Liver (tissue), 9 donors: ENCODE measurements around the gene RPL29. TPM values are rescaled to one million over a fixed set of nuclear protein-coding genes. Genes with fewer than 3 reads are reported as not detected.
A peak's percentile ranks its signal among the peaks of the same experiment; 100 is the strongest.

ENCODE experiments used
- DNase-seq: peaks from one replicate; pipeline ENCODE4 v3.0.0-alpha.2; 2017; ENCODE audit warnings: low spot score
- H3K27ac ChIP-seq, 2 donors: one replicate each; pipeline ENCODE4 v1.7.0; 2013; ENCODE audit warnings: inconsistent platforms in 2 of 2, low read length in 2 of 2, control low read depth in 1 of 2, low read depth in 1 of 2, mild to moderate bottlenecking in 1 of 2
- H3K27me3 ChIP-seq, 4 donors: one replicate each; pipeline versions ENCODE4 v1.6.1 to v1.7.0; 2013; ENCODE audit warnings: low read length in 3 of 4, inconsistent platforms in 1 of 4, mild to moderate bottlenecking in 1 of 4, moderate library complexity in 1 of 4; ENCODE audit not compliant: control insufficient read depth in 4 of 4, insufficient read depth in 4 of 4
- H3K36me3 ChIP-seq, 4 donors: one replicate each; pipeline versions ENCODE4 v1.6.1 to v1.7.0; 2013; ENCODE audit warnings: low read length in 3 of 4, mild to moderate bottlenecking in 3 of 4, low read depth in 1 of 4, moderate library complexity in 1 of 4; ENCODE audit not compliant: control insufficient read depth in 4 of 4, insufficient read depth in 3 of 4
- H3K4me1 ChIP-seq, 4 donors: one replicate each; pipeline versions ENCODE4 v1.6.1 to v1.7.0; 2013; ENCODE audit warnings: low read length in 3 of 4, mild to moderate bottlenecking in 3 of 4, moderate library complexity in 1 of 4; ENCODE audit not compliant: control insufficient read depth in 4 of 4, insufficient read depth in 4 of 4
- H3K4me3 ChIP-seq, 3 donors: one replicate each; pipeline versions ENCODE4 v1.6.1 to v1.7.0; 2013; ENCODE audit warnings: low read length in 3 of 3, control low read depth in 1 of 3, low read depth in 1 of 3, mild to moderate bottlenecking in 1 of 3
- H3K9ac ChIP-seq, 2 donors: one replicate each; pipeline ENCODE4 v1.7.0; 2013; ENCODE audit warnings: low read length in 2 of 2, mild to moderate bottlenecking in 2 of 2, moderate library complexity in 2 of 2, control low read depth in 1 of 2, low read depth in 1 of 2
- H3K9me3 ChIP-seq, 4 donors: one replicate each; pipeline versions ENCODE4 v1.6.1 to v1.7.0; 2013; ENCODE audit warnings: low read length in 3 of 4; ENCODE audit not compliant: control insufficient read depth in 4 of 4
- EGR1 ChIP-seq, 2 donors: IDR thresholded peaks; 2 replicates each; pipeline ENCODE4 v1.6.1; 2016 to 2018; ENCODE audit warnings: antibody characterized with exemption in 2 of 2, low read depth in 2 of 2
- FOXA1 ChIP-seq: IDR thresholded peaks from 2 replicates; pipeline ENCODE4 v1.6.1; 2016; ENCODE audit warnings: antibody characterized with exemption
- FOXA2 ChIP-seq: IDR thresholded peaks from 2 replicates; pipeline ENCODE4 v1.6.1; 2016; ENCODE audit warnings: antibody characterized with exemption
- GABPA ChIP-seq, 2 donors: IDR thresholded peaks in 1 of 2; conservative IDR thresholded peaks in 1 of 2; 2 replicates each; pipeline ENCODE4 v1.6.1; 2016; ENCODE audit warnings: antibody characterized with exemption in 2 of 2, mild to moderate bottlenecking in 1 of 2, moderate library complexity in 1 of 2
- HNF4G ChIP-seq: IDR thresholded peaks from 2 replicates; pipeline ENCODE4 v1.6.1; 2016; ENCODE audit warnings: antibody characterized with exemption
- NR2F2 ChIP-seq: IDR thresholded peaks from 2 replicates; pipeline ENCODE4 v1.6.1; 2016; ENCODE audit warnings: antibody characterized with exemption
- RAD21 ChIP-seq, 2 donors: IDR thresholded peaks; 2 replicates each; pipeline ENCODE4 v1.6.1; 2016; ENCODE audit warnings: antibody characterized with exemption in 2 of 2, mild to moderate bottlenecking in 2 of 2
- SP1 ChIP-seq: IDR thresholded peaks from 2 replicates; pipeline ENCODE4 v1.6.1; 2018; ENCODE audit warnings: antibody characterized with exemption, mild to moderate bottlenecking
- TAF1 ChIP-seq: conservative IDR thresholded peaks from 2 replicates; pipeline ENCODE4 v1.6.1; 2016; ENCODE audit warnings: antibody characterized with exemption, mild to moderate bottlenecking
- YY1 ChIP-seq: IDR thresholded peaks from 2 replicates; pipeline ENCODE4 v1.6.1; 2016; ENCODE audit warnings: antibody characterized with exemption, mild to moderate bottlenecking
- WGBS: extraction: QIAGEN DNeasy Blood & Tissue Kit; methylation state at CpG from one replicate; pipeline ENCODE4 v1.1.7; 2013; 5-methylcytosine and 5-hydroxymethylcytosine counted together
- polyA plus RNA-seq, 2 donors: library from polyadenylated mRNA; stranded (reverse) in 1 of 2; unstranded in 1 of 2; fragments of 200-250 nt in 1 of 2; fragments of >200 nt in 1 of 2; fragmentation: Nextera tagmentation in 1 of 2; extraction: Ambion mirVana in 1 of 2; gene quantifications; one replicate each; pipeline versions ENCODE4 v1.2.1 to v1.2.3, GENCODE V29; 2013 to 2015
- total RNA-seq, 2 donors: library from RNA; depleted of rRNA; stranded (reverse); fragments of >200 nt; gene quantifications; one replicate each; pipeline ENCODE4 v1.2.3, GENCODE V29; 2014
- TF ChIP-seq, protein P1 (sequence below): IDR thresholded peaks from 2 replicates; pipeline ENCODE4 v1.6.1; 2016; ENCODE audit warnings: antibody characterized with exemption
- TF ChIP-seq, protein P2 (sequence below): IDR thresholded peaks from 2 replicates; pipeline ENCODE4 v1.6.1; 2016; ENCODE audit warnings: antibody characterized with exemption
- TF ChIP-seq, protein P3 (sequence below): fragments of 150-350 bp; IDR thresholded peaks from 2 replicates; pipeline ENCODE4 v1.5.1; 2017; ENCODE audit warnings: improper control_type of control experiment, low read depth, low read length; ENCODE audit not compliant: missing input control
- TF ChIP-seq, protein P4 (sequence below): IDR thresholded peaks from 2 replicates; pipeline ENCODE4 v1.6.1; 2016; ENCODE audit warnings: antibody characterized with exemption
- TF ChIP-seq, protein P5 (sequence below): IDR thresholded peaks from 2 replicates; pipeline ENCODE4 v1.6.1; 2016; ENCODE audit warnings: antibody characterized with exemption, mild to moderate bottlenecking
- donor health status: healthy.
- donor health status: healthy.
- donor health status: healthy.
- donor health status: healthy.
- donor health status: healthy.

RPL29 gene
- total and polyA plus RNA-seq, 4 donors, result 292 to 789 (median 388) TPM

DNA sequence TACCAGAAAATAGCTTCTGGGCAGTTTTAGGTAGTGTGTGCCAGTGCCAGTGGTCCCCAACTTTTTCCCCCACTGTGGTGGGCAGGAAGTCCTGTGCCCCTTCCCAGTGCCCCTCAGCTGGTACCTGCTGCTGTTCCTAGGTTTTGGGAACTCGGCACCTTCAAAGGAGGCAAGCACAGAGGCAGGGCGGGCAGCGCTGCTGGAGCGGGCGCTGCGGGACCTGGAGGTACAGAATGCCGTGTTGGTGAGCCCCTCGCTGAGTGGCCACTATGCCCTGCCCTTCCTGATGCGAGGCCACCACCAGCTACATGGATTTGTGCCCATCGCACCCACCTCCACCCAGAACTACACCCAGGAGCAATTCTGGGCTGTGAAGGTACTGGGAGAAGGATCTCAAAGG, 15.4 kb downstream of the RPL29 start:
- Histone ChIP-seq H3K27me3 (no peaks in the 10 kb centered on the region), H3K4me1 (peaks cover 10 to 49% (median 30%) of the 10 kb centered on the region in 4 donors), H3K9ac (no peak overlapping the region), H3K9me3 (no peaks in the 10 kb centered on the region), H3K27ac (peak overlapping the region in 1 of 2 donors; percentile 25), H3K4me3 (no peak overlapping the region), H3K36me3 (no peaks in the 10 kb centered on the region)
- 97% methylated on average over 10 of the region's 10 CpGs for WGBS
- no peak for TF ChIP-seq FOXA1
- no peak for TF ChIP-seq GABPA (IDR thresholded peaks at IDR 0.05 in 1 of 2, conservative IDR thresholded peaks at IDR 0.05 in 1 of 2)
- TF ChIP-seq FOXA2, result no peak
- TF ChIP-seq SP1, result no peak
- TF ChIP-seq, protein P1, sequence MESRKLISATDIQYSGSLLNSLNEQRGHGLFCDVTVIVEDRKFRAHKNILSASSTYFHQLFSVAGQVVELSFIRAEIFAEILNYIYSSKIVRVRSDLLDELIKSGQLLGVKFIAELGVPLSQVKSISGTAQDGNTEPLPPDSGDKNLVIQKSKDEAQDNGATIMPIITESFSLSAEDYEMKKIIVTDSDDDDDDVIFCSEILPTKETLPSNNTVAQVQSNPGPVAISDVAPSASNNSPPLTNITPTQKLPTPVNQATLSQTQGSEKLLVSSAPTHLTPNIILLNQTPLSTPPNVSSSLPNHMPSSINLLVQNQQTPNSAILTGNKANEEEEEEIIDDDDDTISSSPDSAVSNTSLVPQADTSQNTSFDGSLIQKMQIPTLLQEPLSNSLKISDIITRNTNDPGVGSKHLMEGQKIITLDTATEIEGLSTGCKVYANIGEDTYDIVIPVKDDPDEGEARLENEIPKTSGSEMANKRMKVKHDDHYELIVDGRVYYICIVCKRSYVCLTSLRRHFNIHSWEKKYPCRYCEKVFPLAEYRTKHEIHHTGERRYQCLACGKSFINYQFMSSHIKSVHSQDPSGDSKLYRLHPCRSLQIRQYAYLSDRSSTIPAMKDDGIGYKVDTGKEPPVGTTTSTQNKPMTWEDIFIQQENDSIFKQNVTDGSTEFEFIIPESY, result no peak
- TF ChIP-seq, protein P2, sequence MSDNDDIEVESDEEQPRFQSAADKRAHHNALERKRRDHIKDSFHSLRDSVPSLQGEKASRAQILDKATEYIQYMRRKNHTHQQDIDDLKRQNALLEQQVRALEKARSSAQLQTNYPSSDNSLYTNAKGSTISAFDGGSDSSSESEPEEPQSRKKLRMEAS, result no peak
- TF ChIP-seq, protein P3, sequence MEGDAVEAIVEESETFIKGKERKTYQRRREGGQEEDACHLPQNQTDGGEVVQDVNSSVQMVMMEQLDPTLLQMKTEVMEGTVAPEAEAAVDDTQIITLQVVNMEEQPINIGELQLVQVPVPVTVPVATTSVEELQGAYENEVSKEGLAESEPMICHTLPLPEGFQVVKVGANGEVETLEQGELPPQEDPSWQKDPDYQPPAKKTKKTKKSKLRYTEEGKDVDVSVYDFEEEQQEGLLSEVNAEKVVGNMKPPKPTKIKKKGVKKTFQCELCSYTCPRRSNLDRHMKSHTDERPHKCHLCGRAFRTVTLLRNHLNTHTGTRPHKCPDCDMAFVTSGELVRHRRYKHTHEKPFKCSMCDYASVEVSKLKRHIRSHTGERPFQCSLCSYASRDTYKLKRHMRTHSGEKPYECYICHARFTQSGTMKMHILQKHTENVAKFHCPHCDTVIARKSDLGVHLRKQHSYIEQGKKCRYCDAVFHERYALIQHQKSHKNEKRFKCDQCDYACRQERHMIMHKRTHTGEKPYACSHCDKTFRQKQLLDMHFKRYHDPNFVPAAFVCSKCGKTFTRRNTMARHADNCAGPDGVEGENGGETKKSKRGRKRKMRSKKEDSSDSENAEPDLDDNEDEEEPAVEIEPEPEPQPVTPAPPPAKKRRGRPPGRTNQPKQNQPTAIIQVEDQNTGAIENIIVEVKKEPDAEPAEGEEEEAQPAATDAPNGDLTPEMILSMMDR, result no peak
- TF ChIP-seq YY1, result no peak
- TF ChIP-seq EGR1 (IDR thresholded peaks at IDR 0.05; ENCODE audit: low read depth in 2 of 2), result no peak
- TF ChIP-seq HNF4G, result no peak
- no peak for DNase-seq

DNA sequence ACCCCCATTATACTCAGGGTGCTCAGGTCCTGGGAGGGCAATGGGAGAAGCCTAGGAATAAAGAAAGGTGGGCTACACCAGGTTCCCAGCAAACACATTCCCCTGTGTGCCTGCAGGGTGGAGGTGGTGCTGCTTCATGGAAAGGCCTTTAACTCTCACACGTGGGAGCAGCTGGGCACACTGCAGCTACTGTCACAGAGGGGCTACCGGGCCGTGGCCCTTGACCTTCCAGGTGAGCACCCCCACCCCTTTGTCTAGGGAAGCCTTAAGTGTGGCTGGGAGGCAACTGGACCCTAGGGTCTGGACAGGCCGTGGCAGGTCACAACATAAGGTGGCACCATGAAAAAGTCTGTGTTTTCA, 17.6 kb downstream of the RPL29 start:
- Histone ChIP-seq H3K4me3 (no peak overlapping the region), H3K27ac (peak overlapping the region in 1 of 2 donors; percentile 30), H3K9me3 (no peaks in the 10 kb centered on the region), H3K4me1 (peaks cover 11 to 45% (median 27%) of the 10 kb centered on the region in 4 donors), H3K36me3 (no peaks in the 10 kb centered on the region), H3K27me3 (no peaks in the 10 kb centered on the region), H3K9ac (no peak overlapping the region)
- 79% methylated on average over 4 of the region's 4 CpGs for WGBS
- TF ChIP-seq, protein P4, sequence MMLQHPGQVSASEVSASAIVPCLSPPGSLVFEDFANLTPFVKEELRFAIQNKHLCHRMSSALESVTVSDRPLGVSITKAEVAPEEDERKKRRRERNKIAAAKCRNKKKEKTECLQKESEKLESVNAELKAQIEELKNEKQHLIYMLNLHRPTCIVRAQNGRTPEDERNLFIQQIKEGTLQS, result no peak
- no peak for TF ChIP-seq RAD21 (IDR thresholded peaks at IDR 0.05)
- TF ChIP-seq, protein P2, result no peak
- no peak for TF ChIP-seq TAF1
- no peak for DNase-seq

DNA sequence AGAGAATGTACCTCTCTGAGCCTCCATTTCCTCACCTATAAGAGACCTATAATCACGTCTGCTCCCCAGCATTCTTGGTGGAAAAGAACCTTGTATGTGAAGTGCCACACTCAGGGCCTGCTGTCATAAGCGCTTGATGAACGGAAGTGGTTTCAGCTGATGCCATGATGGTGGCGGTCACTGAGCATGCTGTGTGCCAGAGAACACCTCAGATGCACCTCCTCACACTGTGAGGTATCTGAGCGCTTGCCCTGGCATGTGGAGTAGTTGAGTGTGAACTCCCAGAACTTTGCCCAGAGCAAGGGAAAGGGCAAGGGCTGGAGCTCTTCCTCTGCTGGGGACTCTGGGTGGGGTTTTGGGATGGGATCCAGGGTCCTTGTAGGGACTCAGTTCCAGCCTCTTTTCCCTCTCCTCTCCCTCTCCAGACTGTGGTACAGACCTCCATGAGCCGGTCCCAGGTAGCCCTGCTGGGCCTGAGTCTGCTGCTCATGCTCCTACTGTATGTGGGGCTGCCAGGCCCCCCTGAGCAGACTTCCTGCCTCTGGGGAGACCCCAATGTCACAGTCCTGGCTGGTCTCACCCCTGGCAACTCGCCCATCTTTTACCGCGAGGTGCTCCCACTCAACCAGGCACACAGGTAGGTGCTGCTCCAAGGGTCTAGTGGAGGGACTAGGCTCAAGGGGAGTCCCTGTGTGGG, 18.1 kb downstream of the RPL29 start:
- H3K9ac ChIP-seq, result no peak overlapping the region
- no peaks in the 10 kb centered on the region for H3K27me3 ChIP-seq
- H3K9me3 ChIP-seq, result no peaks in the 10 kb centered on the region
- H3K4me3 ChIP-seq, result no peak overlapping the region
- peaks cover 11 to 42% (median 27%) of the 10 kb centered on the region in 4 donors for H3K4me1 ChIP-seq
- DNase-seq, result no peak
- H3K27ac ChIP-seq, result peak overlapping the region; percentile 11 to 30
- H3K36me3 ChIP-seq, result no peaks in the 10 kb centered on the region
- TF ChIP-seq NR2F2, result no peak
- TF ChIP-seq GABPA (IDR thresholded peaks at IDR 0.05 in 1 of 2, conservative IDR thresholded peaks at IDR 0.05 in 1 of 2), result no peak
- TF ChIP-seq, protein P5, sequence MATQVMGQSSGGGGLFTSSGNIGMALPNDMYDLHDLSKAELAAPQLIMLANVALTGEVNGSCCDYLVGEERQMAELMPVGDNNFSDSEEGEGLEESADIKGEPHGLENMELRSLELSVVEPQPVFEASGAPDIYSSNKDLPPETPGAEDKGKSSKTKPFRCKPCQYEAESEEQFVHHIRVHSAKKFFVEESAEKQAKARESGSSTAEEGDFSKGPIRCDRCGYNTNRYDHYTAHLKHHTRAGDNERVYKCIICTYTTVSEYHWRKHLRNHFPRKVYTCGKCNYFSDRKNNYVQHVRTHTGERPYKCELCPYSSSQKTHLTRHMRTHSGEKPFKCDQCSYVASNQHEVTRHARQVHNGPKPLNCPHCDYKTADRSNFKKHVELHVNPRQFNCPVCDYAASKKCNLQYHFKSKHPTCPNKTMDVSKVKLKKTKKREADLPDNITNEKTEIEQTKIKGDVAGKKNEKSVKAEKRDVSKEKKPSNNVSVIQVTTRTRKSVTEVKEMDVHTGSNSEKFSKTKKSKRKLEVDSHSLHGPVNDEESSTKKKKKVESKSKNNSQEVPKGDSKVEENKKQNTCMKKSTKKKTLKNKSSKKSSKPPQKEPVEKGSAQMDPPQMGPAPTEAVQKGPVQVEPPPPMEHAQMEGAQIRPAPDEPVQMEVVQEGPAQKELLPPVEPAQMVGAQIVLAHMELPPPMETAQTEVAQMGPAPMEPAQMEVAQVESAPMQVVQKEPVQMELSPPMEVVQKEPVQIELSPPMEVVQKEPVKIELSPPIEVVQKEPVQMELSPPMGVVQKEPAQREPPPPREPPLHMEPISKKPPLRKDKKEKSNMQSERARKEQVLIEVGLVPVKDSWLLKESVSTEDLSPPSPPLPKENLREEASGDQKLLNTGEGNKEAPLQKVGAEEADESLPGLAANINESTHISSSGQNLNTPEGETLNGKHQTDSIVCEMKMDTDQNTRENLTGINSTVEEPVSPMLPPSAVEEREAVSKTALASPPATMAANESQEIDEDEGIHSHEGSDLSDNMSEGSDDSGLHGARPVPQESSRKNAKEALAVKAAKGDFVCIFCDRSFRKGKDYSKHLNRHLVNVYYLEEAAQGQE, result no peak
- TF ChIP-seq RAD21 (IDR thresholded peaks at IDR 0.05), result no peak
- no peak for TF ChIP-seq FOXA2
- 84% methylated on average over 9 of the region's 9 CpGs for WGBS
